ENCODE results near the gene PLXDC1.
"Not testable (repeated sequence)": the region's sequence is repeated elsewhere in the genome, so short reads cannot be mapped to it uniquely, and the experiment has no call there.

Gene PLXDC1

DNA sequence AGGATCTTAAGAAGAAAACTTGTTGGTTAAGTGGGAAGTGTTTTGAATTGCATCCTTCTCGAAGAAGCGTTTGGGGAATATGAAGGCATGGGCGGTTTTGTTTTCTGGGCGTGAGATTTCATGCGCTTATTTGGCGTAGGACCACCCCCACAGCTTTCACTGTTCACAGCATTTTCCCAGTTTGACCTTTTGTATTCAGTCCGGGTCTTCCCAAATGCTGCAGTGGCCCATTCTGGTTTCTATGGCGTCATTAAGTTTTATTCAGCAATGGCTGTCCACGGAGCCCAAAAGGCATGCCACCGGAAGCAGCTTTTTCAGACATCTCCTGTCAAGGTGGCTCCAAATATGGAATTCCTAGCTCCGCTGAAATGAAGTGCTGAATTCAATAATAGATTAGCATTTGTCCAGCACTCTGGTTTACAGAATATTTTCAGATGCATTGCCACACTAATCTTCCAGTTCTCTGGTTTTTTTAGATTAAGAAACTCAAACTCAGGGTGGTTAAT lies 93.7 kb downstream of the PLXDC1 start:
- no peak for DNase-seq

DNA sequence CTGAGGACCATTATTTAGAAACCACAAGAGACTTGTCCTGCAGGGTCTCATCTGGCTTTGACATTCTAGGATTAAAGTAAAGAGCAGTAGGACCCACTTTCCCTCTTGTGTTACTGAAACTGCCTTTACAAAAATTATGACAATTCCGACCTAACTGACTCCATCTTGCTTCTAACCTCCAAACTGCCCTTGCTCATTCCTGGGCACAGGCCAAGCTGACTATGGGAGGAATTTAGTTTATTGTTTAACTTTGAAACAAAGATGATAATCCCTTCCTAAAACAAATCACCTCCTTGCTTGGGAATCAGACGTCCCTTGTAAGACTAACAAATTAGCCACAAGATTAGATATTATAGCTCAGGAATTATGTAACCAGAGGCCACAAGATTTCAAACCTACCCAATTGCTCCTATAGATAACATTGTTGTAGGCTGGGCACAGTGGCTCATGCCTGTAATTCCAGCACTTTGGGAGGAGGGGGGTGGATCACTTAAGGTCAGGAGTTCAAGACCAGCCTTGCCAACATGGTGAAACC lies 97.3 kb downstream of the PLXDC1 start:
- no peak for DNase-seq

DNA sequence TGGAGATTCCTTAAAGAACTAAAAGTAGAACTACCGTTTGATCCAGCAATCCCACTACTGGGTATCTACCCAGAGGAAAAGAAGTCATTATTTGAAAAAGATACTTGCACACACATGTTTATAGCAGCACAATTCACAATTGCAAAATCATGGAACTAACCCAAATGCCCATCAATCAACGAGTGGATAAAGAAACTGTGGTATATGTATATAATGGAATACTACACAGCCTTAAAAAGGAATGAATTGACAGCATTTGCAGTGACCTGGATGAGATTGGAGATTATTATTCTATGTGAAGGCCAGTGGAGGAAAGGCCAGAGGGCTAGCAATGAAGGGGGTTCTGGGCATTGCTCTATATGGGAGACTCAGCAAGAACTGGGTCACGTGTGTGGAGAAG lies 99.0 kb downstream of the PLXDC1 start:
- not testable (repeated sequence) for DNase-seq

DNA sequence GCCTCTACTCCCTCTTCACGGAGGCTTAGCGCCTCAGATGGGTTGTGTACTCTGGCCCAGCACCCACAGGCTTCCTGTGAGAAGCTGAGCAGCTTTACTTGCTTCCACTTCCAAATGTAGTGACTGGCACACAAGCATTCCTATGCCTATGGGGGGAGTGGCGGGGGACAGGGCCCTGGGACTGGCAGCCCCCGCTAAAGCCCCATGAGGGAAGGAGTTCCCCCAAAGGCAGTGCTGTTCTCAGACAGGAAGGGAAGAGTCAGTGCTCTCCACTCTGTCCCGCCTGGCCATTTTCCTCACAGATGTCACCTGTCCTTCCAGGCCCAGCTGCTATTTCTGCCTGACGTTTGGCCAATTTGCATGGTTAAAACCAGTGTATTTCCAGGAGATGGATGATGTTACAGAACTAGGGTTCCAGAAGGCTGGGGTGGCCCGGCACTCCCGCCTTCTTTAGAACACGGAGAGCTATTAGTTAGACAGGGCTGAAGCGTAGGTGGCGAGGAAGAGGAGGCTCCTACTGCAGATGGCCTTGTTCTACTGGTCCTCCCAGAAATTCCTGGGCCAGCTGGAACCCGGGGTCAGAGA lies 100.3 kb downstream of the PLXDC1 start:
- no peak for DNase-seq

DNA sequence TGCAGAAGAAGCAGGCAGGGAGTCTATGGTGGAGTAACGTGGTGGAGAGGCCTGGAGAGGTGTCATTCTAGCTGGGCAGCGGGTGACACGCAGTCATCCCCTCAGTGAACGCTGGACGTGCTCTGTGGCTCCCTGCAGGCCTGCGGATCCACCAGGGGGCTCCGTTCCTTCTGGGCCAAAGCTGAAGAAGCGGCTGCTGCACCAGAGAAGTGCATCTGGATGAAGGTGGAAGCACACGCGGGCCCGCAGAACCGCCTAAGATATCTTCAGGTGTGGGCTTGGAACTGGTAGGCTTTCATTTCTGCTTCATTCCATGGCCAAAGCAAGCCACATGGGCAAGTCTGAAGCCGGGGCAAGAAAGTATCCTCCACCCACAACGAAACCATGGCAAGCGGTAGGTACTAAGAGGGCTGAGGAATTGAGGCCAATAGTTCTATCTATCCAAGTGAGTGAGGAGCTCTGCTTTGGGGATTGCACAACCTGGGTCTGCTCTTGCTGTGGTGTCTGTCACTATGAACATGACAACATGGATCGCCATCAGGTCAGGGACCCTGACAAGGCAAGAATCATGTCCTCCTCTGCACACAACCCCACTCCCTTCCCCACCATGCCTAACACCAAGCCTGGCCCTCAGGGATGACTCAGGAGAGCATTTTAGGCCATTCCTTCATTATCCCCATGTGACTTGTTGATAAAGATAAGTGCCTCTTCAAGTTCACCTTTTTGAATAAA lies 105.3 kb downstream of the PLXDC1 start:
- no peak for DNase-seq

DNA sequence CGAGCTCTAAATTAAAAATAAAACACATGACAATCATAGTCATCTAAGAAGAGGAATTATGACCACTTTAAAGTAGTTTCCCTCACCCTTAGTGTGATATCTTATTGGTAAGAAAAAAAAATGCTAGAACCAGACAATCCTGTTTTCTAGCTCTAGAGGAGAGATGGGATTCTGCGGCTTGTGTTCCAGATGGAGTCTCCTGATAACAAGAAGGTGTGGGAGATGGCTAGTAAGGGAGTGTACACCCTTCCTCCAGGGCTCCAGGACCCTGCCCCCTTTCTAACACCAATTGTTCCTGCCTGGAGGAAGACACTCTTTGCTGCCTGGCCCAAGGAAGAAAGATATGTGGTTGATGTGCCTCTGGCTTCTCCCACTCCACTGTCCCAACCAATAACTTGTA lies 115.4 kb downstream of the PLXDC1 start:
- DNase-seq: no peak

DNA sequence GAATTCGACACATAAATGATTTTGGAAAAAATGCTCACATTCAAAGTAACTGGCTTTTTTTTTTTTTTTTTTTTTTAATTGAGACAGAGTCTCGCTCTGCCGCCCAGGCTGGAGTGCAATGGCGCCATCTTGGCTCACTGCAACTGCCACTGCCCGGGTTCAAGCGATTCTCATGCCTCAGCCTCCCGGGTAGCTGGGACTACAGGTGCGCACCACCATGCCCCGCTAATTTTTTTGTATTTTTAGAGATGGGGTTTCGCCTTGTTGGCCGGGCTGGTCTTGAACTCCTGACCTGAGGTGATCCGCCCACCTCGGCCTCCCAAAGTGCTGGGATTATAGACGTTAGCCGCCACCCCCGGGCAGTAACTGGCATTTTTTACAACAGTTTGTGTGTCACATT lies 115.9 kb downstream of the PLXDC1 start:
- DNase-seq: not testable (repeated sequence)

DNA sequence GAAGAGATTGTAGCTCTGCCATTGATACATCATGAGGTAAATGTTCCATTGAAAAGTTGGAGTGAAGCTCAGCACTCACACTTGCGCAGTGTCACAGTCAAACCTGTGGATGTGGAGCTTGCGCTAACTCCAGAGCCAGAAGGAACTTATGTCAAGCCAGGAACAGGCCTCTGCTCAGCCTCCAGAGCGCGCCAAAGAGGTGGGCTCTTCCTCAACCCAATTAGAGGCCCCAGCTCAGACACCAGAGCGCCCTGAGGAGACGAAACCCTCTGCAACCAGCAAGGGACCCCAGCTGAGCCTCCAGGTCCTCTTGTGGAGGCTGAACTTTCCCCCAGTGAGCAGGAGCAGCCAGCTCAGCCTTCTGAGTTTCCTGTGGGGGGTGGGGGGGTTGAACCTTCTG lies 122.7 kb downstream of the PLXDC1 start:
- no peak for DNase-seq

DNA sequence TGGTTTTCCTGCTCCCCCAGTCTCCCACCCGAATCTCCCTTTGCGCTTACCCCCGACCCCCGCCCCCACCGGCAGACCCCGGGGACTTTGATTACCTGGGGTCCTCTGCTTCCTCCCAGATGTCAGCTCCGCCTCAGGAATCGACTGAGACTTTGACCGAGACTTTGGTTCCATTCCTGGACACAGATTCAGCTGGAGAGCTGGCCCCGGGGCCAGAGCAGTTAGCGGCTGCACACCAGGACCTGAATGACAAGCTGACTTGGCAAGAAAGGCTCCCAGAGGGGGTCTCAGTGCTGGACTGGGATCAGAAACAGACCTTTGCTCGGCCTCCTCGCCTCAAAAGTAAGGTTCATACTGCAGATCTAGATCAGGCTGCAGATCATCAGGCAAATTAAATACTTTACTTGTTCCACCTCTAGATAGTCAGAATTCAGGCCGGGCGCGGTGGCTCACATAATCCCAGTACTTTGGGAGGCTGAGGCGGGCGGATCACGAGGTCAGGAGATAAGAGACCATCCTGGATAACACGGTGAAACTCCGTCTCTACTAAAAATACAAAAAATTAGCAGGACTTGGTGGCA lies 123.9 kb downstream of the PLXDC1 start:
- no peak for DNase-seq

DNA sequence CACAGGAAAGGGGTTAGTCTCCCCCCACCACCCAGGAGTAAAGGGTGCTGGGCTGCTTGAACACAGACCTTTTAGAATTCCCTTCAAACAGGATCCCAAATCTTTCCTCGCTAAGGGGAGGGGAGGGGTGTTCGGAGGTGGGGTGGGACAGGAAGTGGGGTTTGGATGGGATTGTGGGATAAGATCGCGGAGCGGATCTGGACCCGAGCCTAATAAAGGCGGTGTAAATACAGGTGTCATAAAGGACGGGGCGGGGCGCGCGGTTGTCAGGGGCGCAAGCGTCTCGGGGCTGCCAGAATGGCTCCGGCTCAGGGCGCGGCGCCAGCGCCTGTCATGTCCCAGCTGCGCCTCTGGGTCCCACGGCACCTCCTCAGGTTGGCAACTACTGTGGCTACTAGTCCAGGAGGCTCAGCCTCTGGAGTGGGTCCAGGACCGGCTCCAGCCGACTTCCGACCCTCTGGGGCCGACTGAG lies 124.4 kb downstream of the PLXDC1 start:
- DNase-seq: no peak

DNA sequence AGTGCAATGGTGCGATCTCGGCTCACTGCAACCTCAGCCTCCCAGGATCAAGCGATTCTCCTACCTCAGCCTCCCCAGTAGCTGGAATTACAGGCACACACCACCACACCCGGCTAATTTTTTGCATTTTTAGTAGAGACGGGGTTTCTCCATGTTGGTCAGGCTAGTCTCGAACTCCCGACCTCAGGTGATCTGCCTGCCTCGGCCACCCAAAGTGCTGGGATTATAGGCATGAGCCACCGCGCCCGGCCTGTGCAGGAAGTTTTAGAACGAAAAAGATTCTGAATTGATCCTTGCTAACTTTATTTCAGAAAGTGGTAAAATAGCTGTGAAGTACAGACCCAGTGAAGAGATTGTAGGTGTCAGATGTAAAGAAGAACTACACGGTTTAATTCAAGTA lies 125.1 kb downstream of the PLXDC1 start:
- not testable (repeated sequence) for DNase-seq

DNA sequence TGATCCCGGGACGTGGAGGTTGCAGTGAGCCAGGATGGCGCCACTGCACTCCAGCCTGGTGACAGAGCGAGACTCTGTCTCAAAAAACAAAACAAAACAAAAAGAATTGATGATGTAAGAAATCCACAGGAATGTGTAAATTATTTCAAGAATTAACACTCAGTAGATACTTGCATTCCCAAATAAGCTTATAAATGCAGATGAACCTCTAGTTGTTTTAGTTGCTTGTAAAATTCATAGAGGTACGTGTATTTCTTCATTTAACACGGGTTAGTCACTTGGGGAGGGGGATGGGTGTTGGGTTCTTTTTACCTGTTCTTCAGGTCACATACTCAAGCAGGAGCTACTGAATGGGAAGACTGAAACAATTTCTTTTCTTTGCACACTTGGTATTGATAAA lies 128.5 kb downstream of the PLXDC1 start:
- DNase-seq: no peak

DNA sequence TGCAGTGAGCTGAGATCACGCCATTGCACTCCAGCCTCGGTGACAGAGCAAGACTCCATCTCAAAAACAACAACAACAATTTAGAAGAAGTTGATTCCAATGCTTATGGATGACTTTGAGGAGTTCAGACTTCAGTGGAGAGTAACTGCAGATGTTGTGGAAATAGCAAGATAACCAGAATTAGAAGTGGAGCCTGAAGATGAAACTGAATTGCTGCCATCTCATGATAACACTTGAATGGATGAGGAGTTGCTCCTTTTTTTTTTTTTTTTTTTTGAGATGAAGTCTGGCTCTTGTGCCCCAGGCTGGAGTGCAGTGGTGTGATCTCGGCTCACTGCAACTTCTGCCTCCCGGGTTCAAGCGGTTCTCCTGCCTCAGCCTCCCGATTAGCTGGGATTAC lies 131.4 kb downstream of the PLXDC1 start:
- DNase-seq: not testable (repeated sequence)

DNA sequence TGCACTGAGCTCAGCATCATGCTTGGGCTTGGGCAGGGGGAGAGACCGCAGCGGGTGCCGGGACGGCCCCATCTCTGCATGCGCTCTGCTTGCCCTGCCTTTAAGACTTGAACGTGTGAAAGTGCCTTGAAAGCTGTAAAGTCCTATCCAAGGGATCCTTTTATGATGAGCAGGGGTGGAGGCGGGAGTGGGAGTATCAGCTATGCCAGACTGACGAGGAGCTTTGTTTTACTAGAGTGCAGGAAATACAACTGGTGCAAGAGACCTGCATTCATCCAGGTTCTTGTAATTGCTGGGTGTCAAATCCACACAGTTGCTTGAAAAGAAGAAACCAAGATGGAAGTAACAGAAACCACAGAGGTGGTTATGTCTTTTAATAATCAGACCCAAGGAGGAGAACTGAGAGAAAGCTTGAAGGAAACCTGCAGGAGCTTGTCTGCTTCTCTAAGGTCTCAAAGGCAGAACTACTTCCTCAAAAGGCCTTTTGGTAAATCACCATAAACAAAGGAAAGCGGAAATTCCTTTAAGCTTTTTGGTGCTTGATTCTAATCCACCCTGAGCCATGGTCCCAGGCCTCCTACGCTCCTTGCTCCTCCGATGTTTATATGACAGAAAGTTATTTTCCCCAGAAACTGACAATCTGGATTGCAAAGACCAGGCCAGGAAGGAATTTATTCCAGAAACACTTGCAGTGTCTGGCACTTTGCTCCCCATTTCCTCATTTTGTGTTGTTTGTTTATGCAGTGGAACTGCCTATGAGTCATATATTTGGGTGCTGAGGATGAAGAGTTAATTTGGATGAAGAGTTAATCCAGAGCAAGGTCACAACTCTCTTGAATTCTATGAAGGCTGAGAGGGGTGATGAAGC lies 132.9 kb downstream of the PLXDC1 start:
- no peak for DNase-seq

DNA sequence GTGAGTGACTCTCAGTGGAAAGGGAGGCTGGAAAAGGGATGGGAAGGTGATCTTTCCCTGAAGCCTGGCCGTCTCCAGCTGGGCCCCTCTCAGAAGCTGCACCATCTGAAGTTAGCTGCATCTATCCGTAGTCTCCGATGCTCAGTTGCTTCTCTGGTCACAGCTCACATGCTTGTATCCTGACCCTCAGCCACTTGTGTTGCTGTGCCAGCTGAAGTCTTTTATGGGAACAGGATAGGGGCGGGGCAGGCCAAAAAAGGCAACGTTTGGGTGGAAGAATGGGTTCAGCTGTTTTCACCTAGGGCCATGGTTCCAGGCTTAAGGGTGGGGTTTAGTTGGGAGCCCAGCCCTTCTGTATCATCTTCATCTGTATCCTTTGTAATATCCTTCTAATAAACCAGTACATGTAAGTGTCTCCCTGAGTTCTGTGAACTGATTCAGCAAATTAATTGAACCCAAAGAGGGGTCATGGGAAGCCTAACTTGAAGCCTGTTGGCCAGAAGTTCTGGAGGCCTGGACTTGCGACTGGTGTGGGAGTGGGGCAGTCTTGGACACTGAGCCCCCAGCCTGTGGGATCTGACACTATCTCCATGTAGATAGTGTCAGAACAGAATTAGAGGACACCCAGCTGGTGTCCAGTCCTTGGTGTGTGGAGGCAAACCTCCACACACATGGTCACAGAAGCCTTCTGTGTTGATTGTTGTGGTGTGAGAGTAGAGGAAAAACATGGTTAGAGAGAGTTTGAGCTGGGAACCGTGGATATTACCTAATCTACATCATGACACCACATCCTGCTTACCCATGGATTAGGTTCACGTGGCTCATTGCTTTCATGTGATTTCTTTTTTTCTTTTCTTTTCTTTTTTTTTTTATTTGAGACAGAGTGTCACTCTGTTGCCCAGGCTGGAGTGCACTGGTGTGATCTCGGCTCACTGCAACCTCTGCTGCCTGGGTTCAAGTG lies 135.0 kb downstream of the PLXDC1 start:
- no peak for DNase-seq

DNA sequence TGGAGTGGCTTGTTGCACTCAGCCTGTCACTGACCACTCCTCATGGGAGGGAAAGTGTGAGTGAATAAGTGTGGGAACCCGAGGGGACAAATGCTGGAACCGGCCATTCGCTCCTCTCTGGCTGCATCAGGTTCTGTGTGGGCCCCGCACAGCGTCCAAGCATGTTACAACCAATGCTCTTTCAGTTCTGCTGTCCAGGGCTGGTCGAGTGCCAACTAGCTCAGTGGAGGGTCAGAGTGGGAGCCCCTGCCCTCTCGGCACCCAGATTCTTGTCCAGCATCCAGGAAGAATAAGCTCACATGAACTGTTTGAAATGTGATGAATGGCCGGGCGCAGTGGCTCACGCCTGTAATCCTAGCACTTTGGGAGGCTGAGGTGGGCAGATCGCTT lies 135.9 kb downstream of the PLXDC1 start:
- no peak for DNase-seq

DNA sequence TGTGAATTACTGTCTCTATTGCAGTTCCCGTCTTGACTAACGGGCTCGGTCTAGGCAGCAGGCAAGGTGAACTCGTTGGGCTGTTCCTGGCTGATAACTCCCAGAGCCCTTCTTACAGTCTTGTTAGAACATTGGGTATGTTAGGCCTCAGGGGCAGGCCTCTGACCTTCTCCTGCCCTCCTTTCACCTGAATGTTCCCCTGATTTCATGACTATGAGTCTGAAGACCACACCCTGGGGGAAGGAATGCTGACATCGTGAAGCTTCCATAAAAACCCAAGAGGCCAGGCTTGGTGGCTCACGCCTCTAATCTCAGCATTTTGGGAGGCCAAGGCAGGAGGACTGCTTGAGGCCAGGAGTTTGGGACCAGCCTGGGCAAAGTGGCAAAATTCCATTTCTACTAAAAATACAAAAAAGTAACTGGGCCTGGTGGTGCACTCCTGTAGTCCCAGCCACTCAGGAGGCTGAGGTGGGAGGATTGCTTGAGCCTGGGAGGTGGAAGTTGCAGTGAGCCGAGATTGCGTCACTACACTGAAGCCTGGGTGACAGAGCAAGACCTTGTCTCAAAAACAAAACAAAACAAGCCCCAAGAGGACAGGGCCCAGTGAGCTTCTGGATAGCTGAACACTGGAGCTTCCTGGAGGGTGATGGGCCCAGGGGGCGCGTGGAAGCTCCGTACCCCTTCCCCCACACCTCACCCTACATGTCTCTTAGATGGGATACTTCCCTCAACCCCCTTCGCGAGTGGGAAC lies 136.5 kb downstream of the PLXDC1 start:
- DNase-seq: no peak

DNA sequence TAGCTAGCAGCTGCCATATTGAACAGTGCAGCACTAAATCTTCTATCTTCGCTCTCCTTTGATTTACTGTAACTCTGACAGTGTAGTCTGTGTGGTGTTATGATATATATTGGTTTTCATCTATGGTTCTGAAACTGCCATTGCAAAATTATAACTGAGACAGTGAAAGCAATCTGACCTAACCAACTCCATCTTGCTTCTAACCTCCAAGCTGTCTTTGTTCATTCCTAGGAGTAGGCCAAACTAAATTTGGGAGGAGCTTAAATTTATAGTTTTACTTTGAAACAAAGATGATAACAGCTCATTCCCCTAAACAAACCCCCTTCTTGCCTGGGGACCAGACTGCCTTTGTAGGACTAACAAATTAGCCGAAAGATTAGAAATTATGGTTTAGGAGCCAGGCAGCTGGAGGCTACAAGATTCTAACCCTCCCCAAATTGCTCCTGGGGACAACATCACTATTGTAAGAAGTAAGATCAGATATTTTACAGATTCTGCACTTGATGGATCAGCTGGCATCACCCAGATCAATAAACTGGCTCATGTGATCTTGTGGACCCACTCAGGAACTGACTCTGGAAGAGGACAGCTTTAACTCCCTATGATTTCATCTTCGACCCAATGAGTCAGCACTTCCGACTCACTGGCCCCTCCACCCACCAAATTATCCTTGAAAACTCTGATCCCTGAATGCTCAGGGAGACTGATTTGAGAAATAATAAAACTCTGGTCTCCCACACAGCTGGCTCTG lies 137.2 kb downstream of the PLXDC1 start:
- no peak for DNase-seq
